GM12878 (cell line): ENCODE data around the gene GTPBP4. TPM values are rescaled to one million over a fixed set of nuclear protein-coding genes. Genes with fewer than 3 reads are reported as not detected.
"Not testable (repeated sequence)": the region's sequence is repeated elsewhere in the genome, so short reads cannot be mapped to it uniquely, and the experiment has no call there.

Experiments used
- ATAC-seq: fragments of 200-7000 bp; cut with Tn5 transposase; 3 replicates; pipeline ENCODE4 v1.9.1; 2020; ENCODE audit warnings: mild to moderate bottlenecking, moderate library complexity
- BruUV-seq: library from RNA; stranded (reverse); fragments of 400-500 nt; replicated peaks from 2 replicates; lab custom pipeline; 2021; lab: Mats Ljungman, UMichigan
- CTCF ChIA-PET: fragments of 300-600 bp; sonication (Branson Sonifier 250); formaldehyde crosslinking; extraction: SDS; loops from one replicate; lab custom pipeline; 2021; ENCODE audit warnings: inconsistent platforms; lab: Yijun Ruan, JAX
- POLR2A ChIA-PET: fragments of 350-600 bp; formaldehyde crosslinking; extraction: SDS; loops from one replicate; lab custom pipeline; 2021; ENCODE audit warnings: inconsistent platforms; lab: Charles Lee
- RAD21 ChIA-PET: fragments of 300-600 bp; sonication (Branson Sonifier 250); formaldehyde crosslinking; loops from one replicate; lab custom pipeline; 2023; ENCODE audit warnings: antibody characterized with exemption; ENCODE audit not compliant: unreplicated experiment; lab: Charles Lee
- SMC1A ChIA-PET: fragments of 300-600 bp; sonication (Branson Sonifier 250); formaldehyde crosslinking; loops from one replicate; lab custom pipeline; 2023; ENCODE audit not compliant: unreplicated experiment, uncharacterized antibody; lab: Charles Lee
- DNase-seq: peaks from one replicate; pipeline ENCODE4 v3.0.0-alpha.2; 2011; ENCODE audit warnings: low read depth, low spot score
- FAIRE-seq: peaks from 3 replicates; lab custom pipeline; 2011; peaks lifted over from hg19 to GRCh38; lab: Jason Lieb, UNC
- H2AFZ ChIP-seq: 2 replicates; pipeline ENCODE4 v1.6.0; 2011; ENCODE audit warnings: low read depth, low read length, control low read depth; ENCODE audit not compliant: control insufficient read depth
- H3K27ac ChIP-seq: 2 replicates; pipeline ENCODE4 v1.5.1; 2011; ENCODE audit warnings: control low read depth; ENCODE audit not compliant: control insufficient read depth, insufficient read depth
- H3K27me3 ChIP-seq, 2 experiments: replicated peaks in 1 of 2; 2 replicates each; pipeline versions ENCODE4 v1.6.0 to v1.6.1; 2011; ENCODE audit warnings: low read length in 1 of 2; ENCODE audit not compliant: control insufficient read depth in 2 of 2, insufficient read depth in 2 of 2
- H3K36me3 ChIP-seq, 2 experiments: 2 replicates each; pipeline ENCODE4 v1.5.1; 2011; ENCODE audit warnings: low read length in 1 of 2; ENCODE audit not compliant: control insufficient read depth in 2 of 2, insufficient read depth in 2 of 2
- H3K4me1 ChIP-seq: 2 replicates; pipeline ENCODE4 v1.6.1; 2011; ENCODE audit warnings: mild to moderate bottlenecking, low read length, moderate library complexity, mixed read lengths; ENCODE audit not compliant: control insufficient read depth, insufficient read depth
- H3K4me2 ChIP-seq: 2 replicates; pipeline ENCODE4 v1.6.0; 2011; ENCODE audit warnings: control low read depth; ENCODE audit not compliant: control insufficient read depth, insufficient read depth
- H3K4me3 ChIP-seq: fragments of 200-600 bp; sonication (generic); 2 replicates; pipeline ENCODE4 v1.5.1; 2016
- H3K79me2 ChIP-seq: 2 replicates; pipeline ENCODE4 v1.6.0; 2011; ENCODE audit warnings: low read length; ENCODE audit not compliant: control insufficient read depth, insufficient read depth
- H3K9ac ChIP-seq: 2 replicates; pipeline ENCODE4 v1.8.0; 2011; ENCODE audit warnings: low read length, control low read depth, mixed read lengths; ENCODE audit not compliant: control insufficient read depth, insufficient read depth
- H3K9me3 ChIP-seq: replicated peaks from 3 replicates; pipeline ENCODE4 v1.5.1; 2011; ENCODE audit warnings: mild to moderate bottlenecking, low read length; ENCODE audit not compliant: control insufficient read depth, insufficient read depth
- H4K20me1 ChIP-seq: 2 replicates; pipeline ENCODE4 v1.6.0; 2011; ENCODE audit not compliant: control insufficient read depth, insufficient read depth
- CREM ChIP-seq: IDR thresholded peaks from 2 replicates; pipeline ENCODE4 v1.6.1; 2014; ENCODE audit warnings: antibody characterized with exemption, low read depth
- CUX1 ChIP-seq: IDR thresholded peaks from 2 replicates; pipeline ENCODE4 v1.6.1; 2012; ENCODE audit warnings: improper control_type of control experiment, low read depth, low read length; ENCODE audit not compliant: insufficient replicate concordance
- MAX ChIP-seq: IDR thresholded peaks from 2 replicates; pipeline ENCODE4 v1.6.1; 2012; ENCODE audit warnings: low read depth, low read length, improper control_type of control experiment
- PBX3 ChIP-seq: IDR thresholded peaks from 2 replicates; pipeline ENCODE4 v1.6.1; 2011; ENCODE audit warnings: mild to moderate bottlenecking, low read depth, low read length, moderate library complexity; ENCODE audit not compliant: insufficient replicate concordance
- PML ChIP-seq: IDR thresholded peaks from 2 replicates; pipeline ENCODE4 v1.6.1; 2012; ENCODE audit warnings: low read length, inconsistent platforms
- SP1 ChIP-seq: IDR thresholded peaks from one replicate; pipeline ENCODE4 v1.6.1; 2011; ENCODE audit warnings: low read depth, low read length
- ZNF217 ChIP-seq: fragments of 450-650 bp; IDR thresholded peaks from 2 replicates; pipeline ENCODE4 v1.6.1; 2017; ENCODE audit warnings: antibody characterized with exemption, mild to moderate bottlenecking
- WGBS: methylation state at CpG from one replicate; pipeline ENCODE4 v1.1.6; 2016; ENCODE audit warnings: low lambda C conversion rate; ENCODE audit not compliant: insufficient replicate concordance, insufficient coverage; ENCODE audit errors: missing lambda C conversion rate; 5-methylcytosine and 5-hydroxymethylcytosine counted together
- in situ Hi-C: fragments of 300-500 bp; cut with MboI; formaldehyde crosslinking; loops from 9 replicates; pipeline ENCODE4 v1.14.3; 2018; ENCODE audit warnings: mixed read lengths
- intact Hi-C: fragments of 100-400 bp; cut with micrococcal nuclease; formaldehyde crosslinking; loops from one replicate; pipeline ENCODE4 v1.14.2; 2022; ENCODE audit not compliant: unreplicated experiment
- polyA plus RNA-seq, 11 experiments: library from polyadenylated mRNA; depleted of rRNA in 4 of 11; unstranded in 6 of 11; stranded (reverse) in 5 of 11; fragments of >200 nt; fragmentation: Nextera tagmentation in 4 of 11; fragmentation: Illumina TruSeq in 1 of 11; extraction: Ambion mirVana in 4 of 11; extraction: Trizol in 1 of 11; gene quantifications; 1 replicate in 1 of 11; 2 replicates in 10 of 11; pipeline versions ENCODE4 v1.2.1 to v1.2.3, GENCODE V29; 2011 to 2016; ENCODE audit warnings: inconsistent platforms in 2 of 11, missing spikeins in 2 of 11, low read depth in 1 of 11
- total RNA-seq, 4 experiments: library from RNA; depleted of rRNA in 3 of 4; stranded (reverse); fragments of >200 nt in 3 of 4; fragmentation: Illumina TruSeq in 1 of 4; extraction: Trizol in 1 of 4; gene quantifications; 2 replicates each; pipeline versions ENCODE4 v1.2.1 to v1.2.3, GENCODE V29; 2013 to 2021
- TF ChIP-seq, protein P1 (sequence below): fragments of 450-650 bp; formaldehyde crosslinking; IDR thresholded peaks from 2 replicates; pipeline ENCODE4 v1.4.0; 2020; ENCODE audit warnings: mild to moderate bottlenecking, moderate library complexity

The GTPBP4 gene
- total and polyA plus RNA-seq, 10 of the 15 experiments (the other 5 are each of a cell fraction or from before 2014, with no cell fraction given), result 58.5 to 118 (median 71.4) TPM

DNA sequence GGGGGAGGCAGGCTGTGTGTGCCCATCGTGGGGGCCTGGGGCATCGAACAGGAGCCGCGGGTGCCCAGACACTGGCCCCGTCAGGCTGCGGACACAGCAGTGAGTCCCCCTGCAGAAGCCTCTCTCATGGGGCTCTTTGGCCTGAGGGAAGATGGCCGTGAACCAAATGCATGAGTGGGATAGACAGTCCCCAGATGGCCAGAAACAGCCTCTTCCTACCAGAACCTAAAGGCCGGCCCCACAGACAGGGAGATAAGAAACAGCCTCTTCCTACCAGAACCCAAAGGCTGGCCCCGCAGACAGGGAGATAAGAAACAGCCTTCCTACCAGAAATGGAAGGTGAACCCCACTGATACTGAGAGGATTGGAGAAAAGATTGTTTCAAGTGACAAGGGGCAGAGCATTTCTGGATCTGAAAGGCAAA, 20.8 kb downstream of the GTPBP4 start (continued):
- TF ChIP-seq PBX3, result no peak
- no peak for TF ChIP-seq MAX
- TF ChIP-seq CUX1, result no peak
- TF ChIP-seq ZNF217, result no peak
- TF ChIP-seq, protein P1, sequence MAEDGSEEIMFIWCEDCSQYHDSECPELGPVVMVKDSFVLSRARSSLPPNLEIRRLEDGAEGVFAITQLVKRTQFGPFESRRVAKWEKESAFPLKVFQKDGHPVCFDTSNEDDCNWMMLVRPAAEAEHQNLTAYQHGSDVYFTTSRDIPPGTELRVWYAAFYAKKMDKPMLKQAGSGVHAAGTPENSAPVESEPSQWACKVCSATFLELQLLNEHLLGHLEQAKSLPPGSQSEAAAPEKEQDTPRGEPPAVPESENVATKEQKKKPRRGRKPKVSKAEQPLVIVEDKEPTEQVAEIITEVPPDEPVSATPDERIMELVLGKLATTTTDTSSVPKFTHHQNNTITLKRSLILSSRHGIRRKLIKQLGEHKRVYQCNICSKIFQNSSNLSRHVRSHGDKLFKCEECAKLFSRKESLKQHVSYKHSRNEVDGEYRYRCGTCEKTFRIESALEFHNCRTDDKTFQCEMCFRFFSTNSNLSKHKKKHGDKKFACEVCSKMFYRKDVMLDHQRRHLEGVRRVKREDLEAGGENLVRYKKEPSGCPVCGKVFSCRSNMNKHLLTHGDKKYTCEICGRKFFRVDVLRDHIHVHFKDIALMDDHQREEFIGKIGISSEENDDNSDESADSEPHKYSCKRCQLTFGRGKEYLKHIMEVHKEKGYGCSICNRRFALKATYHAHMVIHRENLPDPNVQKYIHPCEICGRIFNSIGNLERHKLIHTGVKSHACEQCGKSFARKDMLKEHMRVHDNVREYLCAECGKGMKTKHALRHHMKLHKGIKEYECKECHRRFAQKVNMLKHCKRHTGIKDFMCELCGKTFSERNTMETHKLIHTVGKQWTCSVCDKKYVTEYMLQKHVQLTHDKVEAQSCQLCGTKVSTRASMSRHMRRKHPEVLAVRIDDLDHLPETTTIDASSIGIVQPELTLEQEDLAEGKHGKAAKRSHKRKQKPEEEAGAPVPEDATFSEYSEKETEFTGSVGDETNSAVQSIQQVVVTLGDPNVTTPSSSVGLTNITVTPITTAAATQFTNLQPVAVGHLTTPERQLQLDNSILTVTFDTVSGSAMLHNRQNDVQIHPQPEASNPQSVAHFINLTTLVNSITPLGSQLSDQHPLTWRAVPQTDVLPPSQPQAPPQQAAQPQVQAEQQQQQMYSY (CRISPR knock-in tag), result no peak
- no peak for TF ChIP-seq PML
- TF ChIP-seq SP1, result no peak
- TF ChIP-seq CREM, result no peak

GRCh38 chr10:1009947-1010346, 21.7 kb downstream of the GTPBP4 start:
- ATAC-seq, result not testable (repeated sequence)

More at GRCh38 chr10:1009947-1010346, 21.7 kb downstream of the GTPBP4 start:
- in situ Hi-C loops, H3K79me2 ChIP-seq, H2AFZ ChIP-seq, H3K27ac ChIP-seq, H3K9ac ChIP-seq, H3K4me1 ChIP-seq, POLR2A ChIA-PET, SMC1A ChIA-PET, DNase-seq, RAD21 ChIA-PET, H3K9me3 ChIP-seq, H4K20me1 ChIP-seq, H3K4me3 ChIP-seq, H3K27me3 ChIP-seq, H3K4me2 ChIP-seq, FAIRE-seq, CTCF ChIA-PET: not testable (repeated sequence)
- BruUV-seq, result TSS peak; percentile 19
- peaks cover 41 to 47% of the 10 kb centered on the region in 2 experiments for H3K36me3 ChIP-seq
- 52% methylated on average over 8 of the region's 8 CpGs for WGBS
- intact Hi-C loops, result loop anchor here (2.0 kb wide), 1 partner anchor 15 kb away; no protein-coding TSS in a partner anchor
